ENCODE data around the gene PLOD1. TPM values are rescaled to one million over a fixed set of nuclear protein-coding genes. Genes with fewer than 3 reads are reported as not detected.
A peak's percentile ranks its signal among the peaks of the same experiment; 100 is the strongest.

Gene PLOD1
- total RNA-seq, 2 donors from 2014 or later = 56.1 to 58.1 TPM

- Histone ChIP-seq H3K36me3 (peaks cover 86% of the 10 kb centered on the region), H3K9me3 (no peaks in the 10 kb centered on the region), H3K4me3 (no peak overlapping the region), H3K27ac (peak overlapping the region in 1 of 2 donors; percentile 35), H3K27me3 (no peaks in the 10 kb centered on the region), H3K4me1 (no peaks in the 10 kb centered on the region)
- TF ChIP-seq, protein P1, sequence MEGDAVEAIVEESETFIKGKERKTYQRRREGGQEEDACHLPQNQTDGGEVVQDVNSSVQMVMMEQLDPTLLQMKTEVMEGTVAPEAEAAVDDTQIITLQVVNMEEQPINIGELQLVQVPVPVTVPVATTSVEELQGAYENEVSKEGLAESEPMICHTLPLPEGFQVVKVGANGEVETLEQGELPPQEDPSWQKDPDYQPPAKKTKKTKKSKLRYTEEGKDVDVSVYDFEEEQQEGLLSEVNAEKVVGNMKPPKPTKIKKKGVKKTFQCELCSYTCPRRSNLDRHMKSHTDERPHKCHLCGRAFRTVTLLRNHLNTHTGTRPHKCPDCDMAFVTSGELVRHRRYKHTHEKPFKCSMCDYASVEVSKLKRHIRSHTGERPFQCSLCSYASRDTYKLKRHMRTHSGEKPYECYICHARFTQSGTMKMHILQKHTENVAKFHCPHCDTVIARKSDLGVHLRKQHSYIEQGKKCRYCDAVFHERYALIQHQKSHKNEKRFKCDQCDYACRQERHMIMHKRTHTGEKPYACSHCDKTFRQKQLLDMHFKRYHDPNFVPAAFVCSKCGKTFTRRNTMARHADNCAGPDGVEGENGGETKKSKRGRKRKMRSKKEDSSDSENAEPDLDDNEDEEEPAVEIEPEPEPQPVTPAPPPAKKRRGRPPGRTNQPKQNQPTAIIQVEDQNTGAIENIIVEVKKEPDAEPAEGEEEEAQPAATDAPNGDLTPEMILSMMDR (IDR thresholded peaks at IDR 0.05) = no peak
- DNase-seq (ENCODE audit: low spot score) = no peak
Observed at GRCh38 chr1:11961230-11961629, 26.7 kb downstream of the PLOD1 start.

DNA sequence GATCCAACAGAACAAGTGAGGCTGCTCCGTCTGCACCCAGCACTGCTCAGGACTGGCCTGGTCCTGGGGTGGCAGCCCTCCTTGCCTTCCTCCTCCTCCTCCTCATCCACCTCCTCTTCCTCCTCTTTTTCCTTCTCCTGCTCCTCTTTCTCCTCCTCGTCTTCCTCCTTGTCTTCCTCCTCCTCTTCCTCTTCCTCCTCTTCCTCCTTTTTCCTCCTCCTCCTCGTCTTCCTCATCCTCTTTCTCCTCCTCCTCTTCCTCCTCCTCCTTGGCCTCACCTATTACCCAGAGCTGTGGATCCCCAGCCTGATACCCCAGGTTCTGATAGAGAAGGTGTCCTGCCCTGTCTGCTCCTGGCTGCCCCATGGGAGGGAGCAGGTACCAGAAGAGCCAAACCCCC is 29.1 kb downstream of the PLOD1 start:
- Histone ChIP-seq H3K9me3 (no peaks in the 10 kb centered on the region), H3K27ac (no peak overlapping the region), H3K4me1 (no peaks in the 10 kb centered on the region), H3K36me3 (peaks cover 70% of the 10 kb centered on the region), H3K4me3 (no peak overlapping the region), H3K27me3 (no peaks in the 10 kb centered on the region)
- TF ChIP-seq, protein P1 (IDR thresholded peaks at IDR 0.05) = no peak
- no peak for DNase-seq (ENCODE audit: low spot score)

GRCh38 chr1:11964656-11965055 is 30.1 kb downstream of the PLOD1 start:
- Histone ChIP-seq H3K4me1 (no peaks in the 10 kb centered on the region), H3K9me3 (no peaks in the 10 kb centered on the region), H3K4me3 (no peak overlapping the region), H3K27me3 (no peaks in the 10 kb centered on the region), H3K36me3 (peaks cover 70% of the 10 kb centered on the region), H3K27ac (no peak overlapping the region)
- TF ChIP-seq, protein P1 (IDR thresholded peaks at IDR 0.05) = no peak
- no peak for DNase-seq (ENCODE audit: low spot score)

GRCh38 chr1:11967028-11967547 is 32.6 kb downstream of the PLOD1 start:
- peaks cover 54% of the 10 kb centered on the region for H3K36me3 ChIP-seq

DNA sequence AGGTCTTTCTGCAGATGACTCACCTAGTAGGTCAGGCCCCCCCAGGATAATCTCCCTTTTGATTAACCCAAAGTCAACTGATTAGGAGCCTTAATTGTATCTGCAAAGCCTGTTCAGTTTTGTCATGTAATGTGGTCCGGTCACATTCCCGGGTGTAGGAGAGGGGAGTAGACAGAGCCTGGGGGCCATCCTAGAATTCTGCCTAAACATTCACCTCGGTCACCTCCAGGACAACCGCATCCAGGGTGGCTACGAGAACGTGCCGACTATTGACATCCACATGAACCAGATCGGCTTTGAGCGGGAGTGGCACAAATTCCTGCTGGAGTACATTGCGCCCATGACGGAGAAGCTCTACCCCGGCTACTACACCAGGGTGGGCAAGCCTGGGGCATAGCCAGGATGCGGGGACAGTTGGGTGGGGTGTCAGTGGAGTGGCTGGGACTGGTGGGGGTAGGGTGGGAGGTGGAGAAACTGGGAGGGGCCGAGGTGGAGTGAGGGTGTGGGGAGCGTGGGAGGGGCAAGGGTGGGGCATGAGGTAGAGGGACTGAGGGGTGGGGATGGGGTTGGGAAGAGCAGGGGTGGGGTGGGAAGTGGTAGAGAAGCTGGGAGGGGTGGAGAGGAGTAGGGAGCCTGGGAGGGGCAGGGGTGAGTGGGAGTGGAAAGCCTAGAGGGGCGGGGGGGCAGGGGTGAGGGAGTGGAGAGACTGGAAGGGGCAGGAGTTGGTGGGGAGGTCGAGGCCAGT is 36.1 kb downstream of the PLOD1 start:
- H3K36me3 ChIP-seq = peaks cover 51% of the 10 kb centered on the region

More at GRCh38 chr1:11967028-11967547, 32.6 kb downstream of the PLOD1 start:
- no peaks in the 10 kb centered on the region for H3K27me3 ChIP-seq
- H3K4me1 ChIP-seq = no peaks in the 10 kb centered on the region
- H3K27ac ChIP-seq = no peak overlapping the region
- TF ChIP-seq, protein P1 (IDR thresholded peaks at IDR 0.05) = peak in 1 of 2 donors; percentile 56
- H3K4me3 ChIP-seq = no peak overlapping the region
- no peak for DNase-seq (ENCODE audit: low spot score)
- no peaks in the 10 kb centered on the region for H3K9me3 ChIP-seq

More for the DNA sequence above, 36.1 kb downstream of the PLOD1 start:
- DNase-seq (ENCODE audit: low spot score) = no peak
- H3K27me3 ChIP-seq = no peaks in the 10 kb centered on the region
- H3K9me3 ChIP-seq = no peaks in the 10 kb centered on the region
- H3K4me1 ChIP-seq = no peaks in the 10 kb centered on the region
- no peak overlapping the region for H3K4me3 ChIP-seq
- H3K27ac ChIP-seq = no peak overlapping the region
- TF ChIP-seq, protein P1 (IDR thresholded peaks at IDR 0.05) = no peak
